Neural progenitor cell (in vitro differentiated cells): ENCODE data around the gene PPP1R3E.

Experiments used
- EZH2 ChIP-seq: fragments of 200-600 bp; sonication (generic); IDR thresholded peaks from 2 replicates; pipeline ENCODE4 v1.6.1; 2017; ENCODE audit warnings: antibody characterized with exemption, mild to moderate bottlenecking, moderate library complexity
- EZH2phosphoT487 ChIP-seq: fragments of 200-600 bp; sonication (generic); IDR thresholded peaks from 2 replicates; pipeline ENCODE4 v1.6.1; 2017; ENCODE audit warnings: antibody characterized with exemption
- TF ChIP-seq, protein P1 (sequence below): fragments of 200-600 bp; sonication (generic); IDR thresholded peaks from 2 replicates; pipeline ENCODE4 v1.5.1; 2017; ENCODE audit warnings: antibody characterized with exemption, mild to moderate bottlenecking

DNA sequence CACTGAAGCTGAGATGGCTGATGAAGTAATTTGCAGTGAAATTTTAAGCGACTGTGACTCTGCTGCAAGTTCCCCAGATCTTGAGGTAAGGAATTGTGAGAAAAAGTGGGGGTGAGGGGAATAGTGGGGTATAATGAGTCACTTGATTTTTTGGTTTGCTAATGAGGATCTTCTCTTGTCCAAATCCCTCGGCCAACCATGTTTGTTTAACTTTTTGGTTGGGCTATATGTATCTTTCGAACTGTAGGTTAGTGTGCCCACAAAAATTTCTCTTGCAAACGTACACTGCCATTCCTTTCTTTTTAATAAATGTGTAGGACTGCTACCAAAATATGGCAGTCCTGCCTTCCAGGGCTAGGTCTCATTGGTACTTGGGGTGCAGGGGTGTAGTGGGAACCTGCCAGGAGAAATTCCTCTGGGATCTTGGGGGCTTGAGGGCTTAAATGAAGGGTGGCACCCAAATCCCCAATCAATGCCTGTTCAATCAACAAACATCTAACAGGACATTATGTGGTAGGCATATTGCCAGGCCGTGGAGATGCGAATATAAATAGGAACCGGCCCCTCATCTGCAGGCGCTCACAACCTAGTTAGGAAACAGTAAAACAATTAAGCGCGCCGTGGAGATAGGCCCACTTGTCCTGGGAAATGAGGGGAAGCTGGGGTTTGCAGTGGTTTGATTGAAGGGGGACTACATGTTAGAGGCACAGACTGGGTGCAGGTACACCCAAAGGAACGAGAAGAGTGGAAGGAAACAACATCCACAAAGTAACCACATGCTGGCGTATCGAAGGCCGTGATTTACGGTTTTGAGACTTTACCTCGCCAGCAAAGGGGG is 17.3 kb upstream of the PPP1R3E start:
- TF ChIP-seq, protein P1, sequence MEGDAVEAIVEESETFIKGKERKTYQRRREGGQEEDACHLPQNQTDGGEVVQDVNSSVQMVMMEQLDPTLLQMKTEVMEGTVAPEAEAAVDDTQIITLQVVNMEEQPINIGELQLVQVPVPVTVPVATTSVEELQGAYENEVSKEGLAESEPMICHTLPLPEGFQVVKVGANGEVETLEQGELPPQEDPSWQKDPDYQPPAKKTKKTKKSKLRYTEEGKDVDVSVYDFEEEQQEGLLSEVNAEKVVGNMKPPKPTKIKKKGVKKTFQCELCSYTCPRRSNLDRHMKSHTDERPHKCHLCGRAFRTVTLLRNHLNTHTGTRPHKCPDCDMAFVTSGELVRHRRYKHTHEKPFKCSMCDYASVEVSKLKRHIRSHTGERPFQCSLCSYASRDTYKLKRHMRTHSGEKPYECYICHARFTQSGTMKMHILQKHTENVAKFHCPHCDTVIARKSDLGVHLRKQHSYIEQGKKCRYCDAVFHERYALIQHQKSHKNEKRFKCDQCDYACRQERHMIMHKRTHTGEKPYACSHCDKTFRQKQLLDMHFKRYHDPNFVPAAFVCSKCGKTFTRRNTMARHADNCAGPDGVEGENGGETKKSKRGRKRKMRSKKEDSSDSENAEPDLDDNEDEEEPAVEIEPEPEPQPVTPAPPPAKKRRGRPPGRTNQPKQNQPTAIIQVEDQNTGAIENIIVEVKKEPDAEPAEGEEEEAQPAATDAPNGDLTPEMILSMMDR: no peak
- no peak for TF ChIP-seq EZH2
- TF ChIP-seq EZH2phosphoT487: no peak
